Suprapubic skin (tissue), 4 donors: Measurements from ENCODE around the gene EML1. TPM values are rescaled to one million over a fixed set of nuclear protein-coding genes. Genes with fewer than 3 reads are reported as not detected.

Source experiments
- DNase-seq, 2 donors: peaks; one replicate each; pipeline ENCODE4 v3.0.0-alpha.2; 2019; ENCODE audit warnings: low spot score in 2 of 2
- H3K27ac ChIP-seq: fragments of 200-600 bp; sonication (generic); one replicate; pipeline ENCODE4 v1.5.1; 2019
- H3K27me3 ChIP-seq: fragments of 200-600 bp; sonication (generic); one replicate; pipeline ENCODE4 v1.5.1; 2019
- H3K36me3 ChIP-seq: fragments of 200-600 bp; sonication (generic); one replicate; pipeline ENCODE4 v1.5.1; 2019
- H3K4me1 ChIP-seq: fragments of 200-600 bp; sonication (generic); one replicate; pipeline ENCODE4 v1.5.1; 2019
- H3K4me3 ChIP-seq: fragments of 200-600 bp; sonication (generic); one replicate; pipeline ENCODE4 v1.5.1; 2019; ENCODE audit warnings: mild to moderate bottlenecking
- H3K9me3 ChIP-seq: fragments of 200-600 bp; sonication (generic); one replicate; pipeline ENCODE4 v1.5.1; 2019
- CTCF ChIP-seq, 2 donors: fragments of 200-600 bp in 1 of 2; fragments of 450-650 bp in 1 of 2; sonication (generic) in 1 of 2; IDR thresholded peaks; one replicate each; pipeline ENCODE4 v1.5.1; 2016 to 2019; ENCODE audit warnings: antibody characterized with exemption in 2 of 2, mild to moderate bottlenecking in 1 of 2, moderate library complexity in 1 of 2
- EP300 ChIP-seq: sonication (generic); formaldehyde crosslinking; IDR thresholded peaks from one replicate; pipeline ENCODE4 v1.6.1; 2017; ENCODE audit warnings: antibody characterized with exemption
- POLR2A ChIP-seq, 2 donors: fragments of 450-650 bp; IDR thresholded peaks; one replicate each; pipeline ENCODE4 v1.6.1; 2017; ENCODE audit warnings: antibody characterized with exemption in 2 of 2, mild to moderate bottlenecking in 2 of 2, moderate library complexity in 2 of 2
- POLR2AphosphoS5 ChIP-seq, 3 donors: sonication (generic); formaldehyde crosslinking; IDR thresholded peaks; one replicate each; pipeline ENCODE4 v1.6.1; 2017; ENCODE audit warnings: antibody characterized with exemption in 3 of 3
- WGBS: methylation state at CpG from one replicate; pipeline ENCODE4 v1.1.5; 2018; 5-methylcytosine and 5-hydroxymethylcytosine counted together
- total RNA-seq, 4 donors: library from RNA; depleted of rRNA; stranded (reverse); fragments of >200 nt; gene quantifications; one replicate each; pipeline ENCODE4 v1.1.0, GENCODE V29; 2016

EML1 gene
- total RNA-seq, 4 donors from 2014 or later: 9.6 to 17.6 (median 15.4) TPM

DNA sequence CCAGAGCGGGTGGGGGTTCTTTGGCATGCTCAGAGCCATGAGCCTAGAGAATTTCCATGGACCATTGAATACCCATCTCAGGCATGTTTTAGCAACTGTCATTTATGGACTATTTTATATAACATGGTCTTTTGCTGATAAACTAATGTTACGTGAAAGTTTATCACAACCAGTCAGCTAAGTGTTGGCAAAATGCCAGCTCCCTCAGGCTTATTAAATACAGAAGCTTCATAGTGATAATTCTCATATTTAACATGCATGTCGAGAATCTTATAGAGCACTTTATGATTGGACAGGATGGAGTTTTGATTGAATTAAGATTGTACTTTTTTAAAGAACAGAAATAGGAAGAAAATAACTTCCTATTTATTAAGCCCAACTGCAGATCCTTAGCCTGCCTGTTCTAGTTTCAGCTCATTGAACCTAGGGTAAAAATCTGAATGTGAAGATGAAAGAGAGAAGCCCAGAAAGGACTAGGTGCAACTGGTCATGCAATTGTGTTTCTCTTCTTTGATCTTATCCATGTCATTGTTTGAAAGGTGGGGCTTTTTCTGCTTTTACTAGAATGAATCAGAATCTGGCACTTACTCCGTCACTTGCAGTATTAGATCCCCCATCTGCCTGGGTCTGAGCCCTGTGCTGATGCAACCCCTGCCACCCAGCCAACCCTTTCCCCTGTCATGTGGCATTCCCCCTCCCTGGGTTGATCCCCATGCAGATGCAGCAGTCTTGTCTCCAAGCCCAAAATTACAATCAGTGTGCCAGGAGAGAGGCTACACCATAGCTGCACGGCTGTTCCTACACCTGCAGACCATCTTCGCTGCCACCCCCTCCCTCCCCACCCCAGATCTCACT lies 137.4 kb downstream of the EML1 start:
- H3K9me3 ChIP-seq: peaks cover 4% of the 10 kb centered on the region
- no peak for DNase-seq
- no peaks in the 10 kb centered on the region for H3K27me3 ChIP-seq
- no peak overlapping the region for H3K4me3 ChIP-seq
- no peak for TF ChIP-seq POLR2A (IDR thresholded peaks at IDR 0.05)
- TF ChIP-seq POLR2AphosphoS5 (IDR thresholded peaks at IDR 0.05): no peak
- TF ChIP-seq EP300: no peak
- TF ChIP-seq CTCF (IDR thresholded peaks at IDR 0.05): no peak
- no peak overlapping the region for H3K27ac ChIP-seq
- H3K4me1 ChIP-seq: peaks cover 9% of the 10 kb centered on the region
- no peaks in the 10 kb centered on the region for H3K36me3 ChIP-seq
- WGBS: 41% methylated on average over 6 of the region's 6 CpGs

DNA sequence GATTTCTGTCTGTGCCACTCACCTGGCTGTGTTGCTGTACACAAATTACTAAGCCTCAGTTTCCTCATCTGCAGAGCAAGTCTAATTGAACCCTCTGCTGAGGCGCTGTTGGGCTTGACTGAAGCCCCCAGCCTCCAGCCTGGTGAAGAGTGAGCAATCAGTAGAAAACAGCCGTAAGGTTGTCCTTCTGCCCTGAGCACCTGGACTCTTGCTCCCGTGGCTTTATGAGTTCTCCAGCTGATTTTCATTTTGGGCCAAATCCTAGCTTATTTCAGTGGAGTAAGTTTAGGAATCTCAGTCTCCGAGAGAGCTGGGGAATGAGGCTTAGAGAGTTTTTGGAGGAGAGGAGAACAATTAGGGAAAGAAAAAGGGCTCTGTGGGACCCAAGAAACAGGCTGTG lies 138.1 kb downstream of the EML1 start:
- peaks cover 1% of the 10 kb centered on the region for H3K36me3 ChIP-seq
- H3K4me3 ChIP-seq: no peak overlapping the region
- H3K9me3 ChIP-seq: peaks cover 4% of the 10 kb centered on the region
- TF ChIP-seq POLR2A (IDR thresholded peaks at IDR 0.05) (no peak), EP300 (no peak), CTCF (IDR thresholded peaks at IDR 0.05) (no peak), POLR2AphosphoS5 (IDR thresholded peaks at IDR 0.05) (no peak)
- H3K27ac ChIP-seq: no peak overlapping the region
- no peak for DNase-seq
- WGBS: 93% methylated on average over 4 of the region's 4 CpGs
- H3K27me3 ChIP-seq: no peaks in the 10 kb centered on the region
- H3K4me1 ChIP-seq: peaks cover 9% of the 10 kb centered on the region

DNA sequence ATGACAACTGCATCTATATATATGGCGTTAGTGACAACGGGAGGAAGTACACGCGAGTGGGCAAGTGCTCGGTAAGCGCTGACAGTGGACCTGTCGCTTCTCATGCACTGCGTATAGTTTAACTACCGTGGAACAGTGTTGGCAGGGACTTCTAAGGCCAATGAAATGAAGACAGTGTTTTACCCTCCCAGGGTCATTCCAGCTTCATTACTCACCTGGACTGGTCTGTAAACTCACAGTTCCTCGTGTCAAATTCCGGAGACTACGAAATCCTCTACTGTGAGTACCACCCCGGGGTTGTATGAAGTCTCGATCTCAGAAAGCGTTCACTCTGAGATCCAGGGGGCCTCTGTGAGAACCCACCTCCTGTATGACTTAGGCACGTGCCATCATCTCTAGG lies 142.8 kb downstream of the EML1 start:
- Histone ChIP-seq H3K27me3 (no peaks in the 10 kb centered on the region), H3K4me1 (peaks cover 9% of the 10 kb centered on the region), H3K27ac (no peak overlapping the region), H3K4me3 (no peak overlapping the region), H3K9me3 (no peaks in the 10 kb centered on the region), H3K36me3 (peaks cover 27% of the 10 kb centered on the region)
- no peak for DNase-seq
- 92% methylated on average over 16 of the region's 16 CpGs for WGBS
- TF ChIP-seq POLR2A (IDR thresholded peaks at IDR 0.05): no peak
- TF ChIP-seq CTCF (IDR thresholded peaks at IDR 0.05): no peak
- no peak for TF ChIP-seq EP300
- TF ChIP-seq POLR2AphosphoS5 (IDR thresholded peaks at IDR 0.05): no peak

GRCh38 chr14:99936738-99937474 lies 143.7 kb downstream of the EML1 start:
- H3K27ac ChIP-seq: no peak overlapping the region
- no peaks in the 10 kb centered on the region for H3K9me3 ChIP-seq
- TF ChIP-seq CTCF (IDR thresholded peaks at IDR 0.05): no peak
- no peak for TF ChIP-seq EP300
- no peak for TF ChIP-seq POLR2A (IDR thresholded peaks at IDR 0.05)
- no peak for TF ChIP-seq POLR2AphosphoS5 (IDR thresholded peaks at IDR 0.05)
- H3K4me3 ChIP-seq: no peak overlapping the region
- no peaks in the 10 kb centered on the region for H3K27me3 ChIP-seq
- WGBS: 92% methylated on average over 14 of the region's 29 CpGs
- DNase-seq: no peak
- peaks cover 27% of the 10 kb centered on the region for H3K36me3 ChIP-seq
- H3K4me1 ChIP-seq: peaks cover 7% of the 10 kb centered on the region
